ENCODE data around the gene SLC15A1. TPM values are rescaled to one million over a fixed set of nuclear protein-coding genes. Genes with fewer than 3 reads are reported as not detected.

Gene SLC15A1
- total RNA-seq, 1 experiment from 2014 or later: 1.9 TPM

- Histone ChIP-seq H3K23ac (ENCODE audit: insufficient read length, low read depth, low read length) (no peak overlapping the region), H4K91ac (ENCODE audit: insufficient read length, low read depth, low read length) (no peak overlapping the region), H3K4me1 (ENCODE audit: insufficient read depth, low read length) (no peaks in the 10 kb centered on the region), H3K27me3 (ENCODE audit: insufficient read depth, low read length) (no peaks in the 10 kb centered on the region), H3K27ac (ENCODE audit: insufficient read length, low read depth, low read length) (no peak overlapping the region), H4K8ac (replicated peaks; ENCODE audit: insufficient read length, low read depth, low read length) (no peak overlapping the region), H2BK15ac (ENCODE audit: low read depth, low read length) (no peak overlapping the region), H3K79me2 (ENCODE audit: insufficient read depth, low read length) (no peaks in the 10 kb centered on the region), H4K5ac (ENCODE audit: insufficient read length, low read depth, low read length) (no peak overlapping the region), H3K23me2 (ENCODE audit: insufficient read length, low read depth, low read length, poor library complexity, severe bottlenecking) (no peaks in the 10 kb centered on the region), H2BK12ac (ENCODE audit: insufficient read length, low read depth, low read length) (no peak overlapping the region), H2BK120ac (ENCODE audit: low read depth, low read length, poor library complexity, severe bottlenecking) (no peak overlapping the region), H3K4ac (ENCODE audit: low read depth, low read length) (no peak overlapping the region), H3K56ac (ENCODE audit: insufficient read length, low read depth, low read length) (no peak overlapping the region), H3T11ph (ENCODE audit: low read length) (no peak overlapping the region), H2BK5ac (ENCODE audit: insufficient read length, low read length) (no peak overlapping the region), H2AFZ (ENCODE audit: low read length) (no peak overlapping the region), H4K20me1 (ENCODE audit: control insufficient read depth, insufficient read depth, insufficient read length) (no peaks in the 10 kb centered on the region), H2BK20ac (ENCODE audit: low read depth, low read length, poor library complexity, severe bottlenecking) (no peak overlapping the region), H3K18ac (ENCODE audit: insufficient read length, low read depth, low read length) (no peak overlapping the region), H3K14ac (ENCODE audit: insufficient read depth, low read length) (no peak overlapping the region), H2AK5ac (ENCODE audit: insufficient read length, low read length) (no peak overlapping the region), H3K4me2 (ENCODE audit: insufficient read depth, insufficient read length, low read length) (no peak overlapping the region), H3K9ac (ENCODE audit: extremely low read depth, insufficient read length, low read length) (no peak overlapping the region), H3K79me1 (ENCODE audit: insufficient read depth, low read depth, low read length, poor library complexity, severe bottlenecking) (no peaks in the 10 kb centered on the region), H3K9me3 (ENCODE audit: control insufficient read depth, low read depth, low read length) (no peaks in the 10 kb centered on the region)
- WGBS (ENCODE audit: extremely low coverage, insufficient read length, low lambda C conversion rate): no CpG with 5 or more reads among the region's 3 CpGs
- Mint-ChIP-seq H3K9me3 (0 out of 5 replicates have a peak, but pooled peaks cover 0 to under 1% of the 10 kb centered on the region in 2 experiments), H3K36me3 (ENCODE audit: insufficient read depth in 1 of 3, low read depth in 3 of 3) (no peaks in the 10 kb centered on the region), H3K4me1 (peaks cover 3 to 5% of the 10 kb centered on the region in 2 experiments; a peak in 2 of 4 replicates), H3K4me3 (no peak overlapping the region), H3K27ac (no peak overlapping the region), H3K27me3 (ENCODE audit: low read depth) (no peaks in the 10 kb centered on the region)
- no peak for DNase-seq
- TF ChIP-seq CTCF (conservative IDR thresholded peaks at IDR 0.05): no peak
Measured at GRCh38 chr13:98664924-98665637, 87.4 kb downstream of the SLC15A1 start.

Data from H9 (cell line).